Neural cell (in vitro differentiated cells): Measurements from ENCODE around the gene SPATA6L. TPM values are rescaled to one million over a fixed set of nuclear protein-coding genes. Genes with fewer than 3 reads are reported as not detected.

Experiments
- H2AFZ ChIP-seq: fragments of 200-600, 300-800 bp; sonication (generic), shearing (Covaris generic); 2 replicates; pipeline ENCODE4 v1.6.0; 2014; ENCODE audit warnings: low read depth, mild to moderate bottlenecking, antibody characterized with exemption, low read length, moderate library complexity
- H3F3A ChIP-seq: fragments of 200-600 bp; shearing (Covaris generic); 2 replicates; pipeline ENCODE4 v1.6.1; 2016; ENCODE audit warnings: mild to moderate bottlenecking, moderate library complexity, mixed read lengths, antibody characterized with exemption, low read length; ENCODE audit not compliant: insufficient read depth, poor library complexity, severe bottlenecking
- H3K27ac ChIP-seq: fragments of 200-600, 300-800 bp; sonication (generic), shearing (Covaris generic); 2 replicates; pipeline ENCODE4 v1.5.1; 2014; ENCODE audit warnings: mild to moderate bottlenecking, low read length, moderate library complexity
- H3K27me3 ChIP-seq: fragments of 300-800, 200-600 bp; sonication (generic), shearing (Covaris generic); 2 replicates; pipeline ENCODE4 v1.6.0; 2014; ENCODE audit warnings: mild to moderate bottlenecking, low read depth, low read length, moderate library complexity; ENCODE audit not compliant: insufficient read depth
- H3K36me3 ChIP-seq: fragments of 300-800, 200-600 bp; sonication (generic), shearing (Covaris generic); 2 replicates; pipeline ENCODE4 v1.5.1; 2014; ENCODE audit warnings: mild to moderate bottlenecking, antibody characterized with exemption, low read length, moderate library complexity; ENCODE audit not compliant: insufficient read depth
- H3K4me2 ChIP-seq: fragments of 300-800, 200-600 bp; sonication (generic), shearing (Covaris generic); 2 replicates; pipeline ENCODE4 v1.6.0; 2014; ENCODE audit warnings: mild to moderate bottlenecking, low read length
- H3K4me3 ChIP-seq: fragments of 300-800, 200-600 bp; sonication (generic), shearing (Covaris generic); 2 replicates; pipeline ENCODE4 v1.5.1; 2014; ENCODE audit warnings: mild to moderate bottlenecking, low read length, moderate library complexity
- H3K79me2 ChIP-seq: fragments of 200-600 bp; shearing (Covaris generic); replicated peaks from 2 replicates; pipeline ENCODE4 v1.6.0; 2014; ENCODE audit warnings: mild to moderate bottlenecking, low read length, moderate library complexity; ENCODE audit not compliant: insufficient read depth
- H3K9ac ChIP-seq: fragments of 300-800, 200-600 bp; sonication (generic), shearing (Covaris generic); 2 replicates; pipeline ENCODE4 v1.6.1; 2016; ENCODE audit warnings: mild to moderate bottlenecking, low read length, mixed read lengths
- H3K9me2 ChIP-seq: fragments of 200-600 bp; shearing (Covaris generic); 2 replicates; pipeline ENCODE4 v1.6.1; 2016; ENCODE audit warnings: mild to moderate bottlenecking, low read length, mixed read lengths; ENCODE audit not compliant: insufficient read depth
- H3K9me3 ChIP-seq: fragments of 200-600, 300-800 bp; sonication (generic), shearing (Covaris generic); 2 replicates; pipeline ENCODE4 v1.6.1; 2016; ENCODE audit warnings: mild to moderate bottlenecking, mixed run types, low read length, moderate library complexity, mixed read lengths
- H4K20me1 ChIP-seq: fragments of 200-600 bp; shearing (Covaris generic); 2 replicates; pipeline ENCODE4 v1.6.1; 2016; ENCODE audit warnings: mild to moderate bottlenecking, mixed run types; ENCODE audit not compliant: insufficient read depth
- EP300 ChIP-seq: fragments of 450-650 bp; conservative IDR thresholded peaks from 2 replicates; pipeline ENCODE4 v1.6.1; 2014; ENCODE audit warnings: antibody characterized with exemption, mild to moderate bottlenecking, moderate library complexity; ENCODE audit not compliant: poor library complexity, severe bottlenecking
- EZH2 ChIP-seq: fragments of 200-600, 300-800 bp; shearing (Covaris generic), sonication (generic); IDR thresholded peaks from 2 replicates; pipeline ENCODE4 v1.6.1; 2014; ENCODE audit warnings: antibody characterized with exemption, low read length, borderline replicate concordance, mild to moderate bottlenecking; ENCODE audit not compliant: insufficient read depth, poor library complexity, severe bottlenecking
- MXI1 ChIP-seq: fragments of 450-650 bp; conservative IDR thresholded peaks from 2 replicates; pipeline ENCODE4 v1.6.1; 2014; ENCODE audit warnings: antibody characterized with exemption, mild to moderate bottlenecking; ENCODE audit not compliant: poor library complexity, severe bottlenecking
- POLR2AphosphoS5 ChIP-seq: IDR thresholded peaks from 2 replicates; pipeline ENCODE4 v1.6.1; 2012
- RAD21 ChIP-seq: fragments of 450-650 bp; conservative IDR thresholded peaks from 2 replicates; pipeline ENCODE4 v1.6.1; 2014; ENCODE audit warnings: antibody characterized with exemption, mild to moderate bottlenecking, moderate library complexity
- REST ChIP-seq: IDR thresholded peaks from 2 replicates; pipeline ENCODE4 v1.6.1; 2012; ENCODE audit warnings: borderline replicate concordance
- SMC3 ChIP-seq: fragments of 450-650 bp; conservative IDR thresholded peaks from 2 replicates; pipeline ENCODE4 v1.6.1; 2014; ENCODE audit warnings: antibody characterized with exemption, mild to moderate bottlenecking, moderate library complexity; ENCODE audit not compliant: poor library complexity
- TAF1 ChIP-seq: IDR thresholded peaks from 2 replicates; pipeline ENCODE4 v1.6.1; 2012; ENCODE audit warnings: low read depth
- polyA plus RNA-seq: library from polyadenylated mRNA; depleted of rRNA; stranded (reverse); fragments of >200 nt; gene quantifications from 2 replicates; pipeline ENCODE4 v1.2.3, GENCODE V29; 2014
- TF ChIP-seq, protein P1 (sequence below): fragments of 450-650 bp; IDR thresholded peaks from 2 replicates; pipeline ENCODE4 v1.5.1; 2014; ENCODE audit warnings: antibody characterized with exemption, mild to moderate bottlenecking, moderate library complexity; ENCODE audit not compliant: poor library complexity, severe bottlenecking

Gene SPATA6L
- polyA plus RNA-seq, 1 donor from 2014 or later: 0.89 TPM

DNA sequence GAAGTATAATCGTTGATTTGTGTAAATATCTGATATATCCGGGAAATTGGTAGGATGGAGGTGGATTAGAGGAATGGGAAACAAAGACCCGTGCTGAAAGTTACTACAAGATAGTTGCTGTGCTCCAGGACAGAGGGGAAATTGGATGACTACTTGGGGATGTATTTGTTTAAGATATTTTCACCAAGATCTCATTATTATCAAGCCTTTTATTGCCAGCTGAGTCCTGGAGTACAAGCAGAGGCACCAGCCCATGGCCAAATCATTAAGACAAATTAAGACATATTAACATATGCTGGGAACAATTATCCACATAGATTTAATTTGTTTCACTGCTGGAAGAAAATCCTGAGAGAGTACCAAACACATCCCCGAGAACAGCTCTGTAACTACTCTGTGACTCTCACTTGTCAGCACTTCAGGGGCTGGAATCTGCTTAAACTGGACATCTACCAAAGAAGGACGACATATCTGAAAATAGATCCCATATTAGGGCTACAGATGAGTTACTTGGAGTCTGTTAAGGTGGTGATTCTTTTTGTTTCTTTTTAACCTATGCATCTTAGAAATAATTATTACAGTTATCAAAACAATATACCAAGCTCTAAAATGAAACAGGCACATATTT lies 107.8 kb downstream of the SPATA6L start:
- H3F3A ChIP-seq: no peaks in the 10 kb centered on the region
- no peaks in the 10 kb centered on the region for H3K79me2 ChIP-seq
- H3K4me3 ChIP-seq: no peak overlapping the region
- no peaks in the 10 kb centered on the region for H3K9me3 ChIP-seq
- H3K9ac ChIP-seq: no peak overlapping the region
- no peaks in the 10 kb centered on the region for H3K36me3 ChIP-seq
- H3K27ac ChIP-seq: no peak overlapping the region
- TF ChIP-seq, protein P1, sequence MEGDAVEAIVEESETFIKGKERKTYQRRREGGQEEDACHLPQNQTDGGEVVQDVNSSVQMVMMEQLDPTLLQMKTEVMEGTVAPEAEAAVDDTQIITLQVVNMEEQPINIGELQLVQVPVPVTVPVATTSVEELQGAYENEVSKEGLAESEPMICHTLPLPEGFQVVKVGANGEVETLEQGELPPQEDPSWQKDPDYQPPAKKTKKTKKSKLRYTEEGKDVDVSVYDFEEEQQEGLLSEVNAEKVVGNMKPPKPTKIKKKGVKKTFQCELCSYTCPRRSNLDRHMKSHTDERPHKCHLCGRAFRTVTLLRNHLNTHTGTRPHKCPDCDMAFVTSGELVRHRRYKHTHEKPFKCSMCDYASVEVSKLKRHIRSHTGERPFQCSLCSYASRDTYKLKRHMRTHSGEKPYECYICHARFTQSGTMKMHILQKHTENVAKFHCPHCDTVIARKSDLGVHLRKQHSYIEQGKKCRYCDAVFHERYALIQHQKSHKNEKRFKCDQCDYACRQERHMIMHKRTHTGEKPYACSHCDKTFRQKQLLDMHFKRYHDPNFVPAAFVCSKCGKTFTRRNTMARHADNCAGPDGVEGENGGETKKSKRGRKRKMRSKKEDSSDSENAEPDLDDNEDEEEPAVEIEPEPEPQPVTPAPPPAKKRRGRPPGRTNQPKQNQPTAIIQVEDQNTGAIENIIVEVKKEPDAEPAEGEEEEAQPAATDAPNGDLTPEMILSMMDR: no peak
- no peak for TF ChIP-seq SMC3
- TF ChIP-seq EP300: no peak
- TF ChIP-seq POLR2AphosphoS5: no peak
- TF ChIP-seq TAF1: no peak
- no peak for TF ChIP-seq MXI1
- no peak for TF ChIP-seq REST
- no peak for TF ChIP-seq EZH2
- no peak for TF ChIP-seq RAD21
- H3K9me2 ChIP-seq: no peaks in the 10 kb centered on the region
- H3K27me3 ChIP-seq: no peaks in the 10 kb centered on the region
- H4K20me1 ChIP-seq: no peaks in the 10 kb centered on the region
- no peak overlapping the region for H3K4me2 ChIP-seq
- H2AFZ ChIP-seq: no peak overlapping the region

DNA sequence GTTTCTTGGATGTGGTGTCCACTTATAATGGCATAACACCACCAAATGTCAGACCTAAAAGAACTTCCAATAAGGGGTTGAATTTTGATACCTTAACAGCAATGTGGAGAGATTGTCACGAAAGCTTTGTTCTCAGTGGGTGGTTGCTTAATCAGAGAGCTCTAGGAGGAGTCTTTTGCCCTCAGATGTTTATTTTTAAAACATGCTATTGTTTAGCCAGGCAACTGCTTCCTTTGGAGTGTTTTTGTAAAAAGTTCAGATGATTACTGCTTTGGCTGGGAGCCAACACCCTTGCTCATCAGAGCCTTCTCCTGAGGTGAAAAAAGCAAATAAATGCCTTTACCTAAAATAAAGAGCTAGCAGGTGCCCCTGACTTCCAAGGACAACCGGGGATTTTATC lies 111.0 kb downstream of the SPATA6L start:
- TF ChIP-seq EP300 (no peak), REST (no peak), RAD21 (no peak), MXI1 (no peak), POLR2AphosphoS5 (no peak), TAF1 (no peak), EZH2 (no peak), SMC3 (no peak)
- TF ChIP-seq, protein P1: no peak
- H3K9me2 ChIP-seq: no peaks in the 10 kb centered on the region
- H3K4me3 ChIP-seq: no peak overlapping the region
- no peaks in the 10 kb centered on the region for H3K9me3 ChIP-seq
- no peaks in the 10 kb centered on the region for H3K27me3 ChIP-seq
- H3K27ac ChIP-seq: no peak overlapping the region
- H4K20me1 ChIP-seq: no peaks in the 10 kb centered on the region
- H3K4me2 ChIP-seq: no peak overlapping the region
- no peaks in the 10 kb centered on the region for H3K79me2 ChIP-seq
- H2AFZ ChIP-seq: no peak overlapping the region
- no peak overlapping the region for H3K9ac ChIP-seq
- no peaks in the 10 kb centered on the region for H3K36me3 ChIP-seq
- no peaks in the 10 kb centered on the region for H3F3A ChIP-seq
